ENCODE measurements around the gene CCT6A.

The CCT6A gene

GRCh38 chr7:56083150-56083785 is 31.7 kb downstream of the CCT6A start:
- CTCF ChIA-PET, result interaction anchor here (0.6 kb wide), 1 partner anchor 8 kb away, joined by 3 read pairs; no protein-coding TSS in a partner anchor
- no peak overlapping the region for H3K27ac ChIP-seq (ENCODE audit: extremely low read depth, low read depth, low read length)
- POLR2A ChIA-PET, result interaction anchor here (0.6 to 1.4 kb wide), 2 partner anchors 32 to 57 kb away, joined by 4 read pairs; partner anchors contain the start of genes CCT6A and PSPH

GRCh38 chr7:56086761-56087160 is 35.2 kb downstream of the CCT6A start:
- ChIA-PET CTCF (interaction anchor here (0.7 to 0.9 kb wide), 2 partner anchors 12 to 20 kb away, joined by 3 read pairs; no protein-coding TSS in a partner anchor), POLR2A (no interaction called here)
- Histone ChIP-seq H3K4me3 (ENCODE audit: low read depth, low read length) (no peak overlapping the region), H3K27ac (ENCODE audit: extremely low read depth, low read depth, low read length) (no peak overlapping the region), H3K4me1 (ENCODE audit: control insufficient read depth, insufficient read depth, low read length) (no peaks in the 10 kb centered on the region), H3K9me3 (ENCODE audit: control insufficient read depth, insufficient read depth, low read depth, low read length) (no peaks in the 10 kb centered on the region), H3K36me3 (ENCODE audit: control insufficient read depth in 2 of 2, insufficient read depth in 1 of 2, low read length in 2 of 2) (peaks cover 2 to 3% of the 10 kb centered on the region in 2 experiments; a peak in 2 of 3 replicates)
- TF ChIP-seq ZNF112 (tag by site-specific recombination; IDR thresholded peaks at IDR 0.05), result no peak
- TF ChIP-seq, protein P1, sequence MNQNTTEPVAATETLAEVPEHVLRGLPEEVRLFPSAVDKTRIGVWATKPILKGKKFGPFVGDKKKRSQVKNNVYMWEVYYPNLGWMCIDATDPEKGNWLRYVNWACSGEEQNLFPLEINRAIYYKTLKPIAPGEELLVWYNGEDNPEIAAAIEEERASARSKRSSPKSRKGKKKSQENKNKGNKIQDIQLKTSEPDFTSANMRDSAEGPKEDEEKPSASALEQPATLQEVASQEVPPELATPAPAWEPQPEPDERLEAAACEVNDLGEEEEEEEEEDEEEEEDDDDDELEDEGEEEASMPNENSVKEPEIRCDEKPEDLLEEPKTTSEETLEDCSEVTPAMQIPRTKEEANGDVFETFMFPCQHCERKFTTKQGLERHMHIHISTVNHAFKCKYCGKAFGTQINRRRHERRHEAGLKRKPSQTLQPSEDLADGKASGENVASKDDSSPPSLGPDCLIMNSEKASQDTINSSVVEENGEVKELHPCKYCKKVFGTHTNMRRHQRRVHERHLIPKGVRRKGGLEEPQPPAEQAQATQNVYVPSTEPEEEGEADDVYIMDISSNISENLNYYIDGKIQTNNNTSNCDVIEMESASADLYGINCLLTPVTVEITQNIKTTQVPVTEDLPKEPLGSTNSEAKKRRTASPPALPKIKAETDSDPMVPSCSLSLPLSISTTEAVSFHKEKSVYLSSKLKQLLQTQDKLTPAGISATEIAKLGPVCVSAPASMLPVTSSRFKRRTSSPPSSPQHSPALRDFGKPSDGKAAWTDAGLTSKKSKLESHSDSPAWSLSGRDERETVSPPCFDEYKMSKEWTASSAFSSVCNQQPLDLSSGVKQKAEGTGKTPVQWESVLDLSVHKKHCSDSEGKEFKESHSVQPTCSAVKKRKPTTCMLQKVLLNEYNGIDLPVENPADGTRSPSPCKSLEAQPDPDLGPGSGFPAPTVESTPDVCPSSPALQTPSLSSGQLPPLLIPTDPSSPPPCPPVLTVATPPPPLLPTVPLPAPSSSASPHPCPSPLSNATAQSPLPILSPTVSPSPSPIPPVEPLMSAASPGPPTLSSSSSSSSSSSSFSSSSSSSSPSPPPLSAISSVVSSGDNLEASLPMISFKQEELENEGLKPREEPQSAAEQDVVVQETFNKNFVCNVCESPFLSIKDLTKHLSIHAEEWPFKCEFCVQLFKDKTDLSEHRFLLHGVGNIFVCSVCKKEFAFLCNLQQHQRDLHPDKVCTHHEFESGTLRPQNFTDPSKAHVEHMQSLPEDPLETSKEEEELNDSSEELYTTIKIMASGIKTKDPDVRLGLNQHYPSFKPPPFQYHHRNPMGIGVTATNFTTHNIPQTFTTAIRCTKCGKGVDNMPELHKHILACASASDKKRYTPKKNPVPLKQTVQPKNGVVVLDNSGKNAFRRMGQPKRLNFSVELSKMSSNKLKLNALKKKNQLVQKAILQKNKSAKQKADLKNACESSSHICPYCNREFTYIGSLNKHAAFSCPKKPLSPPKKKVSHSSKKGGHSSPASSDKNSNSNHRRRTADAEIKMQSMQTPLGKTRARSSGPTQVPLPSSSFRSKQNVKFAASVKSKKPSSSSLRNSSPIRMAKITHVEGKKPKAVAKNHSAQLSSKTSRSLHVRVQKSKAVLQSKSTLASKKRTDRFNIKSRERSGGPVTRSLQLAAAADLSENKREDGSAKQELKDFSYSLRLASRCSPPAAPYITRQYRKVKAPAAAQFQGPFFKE (tag by site-specific recombination; IDR thresholded peaks at IDR 0.05; ENCODE audit: borderline replicate concordance), result no peak
- no peak for TF ChIP-seq REPIN1 (tag by site-specific recombination; IDR thresholded peaks at IDR 0.05; ENCODE audit: low read depth)
- TF ChIP-seq ZNF585B (tag by site-specific recombination; IDR thresholded peaks at IDR 0.05), result no peak
- no peak for TF ChIP-seq ZNF211 (tag by site-specific recombination; IDR thresholded peaks at IDR 0.05; ENCODE audit: low read depth)
- TF ChIP-seq ZNF791 (tag by site-specific recombination; IDR thresholded peaks at IDR 0.05), result no peak
- TF ChIP-seq ZNF785 (tag by site-specific recombination; IDR thresholded peaks at IDR 0.05), result no peak
- no peak for TF ChIP-seq ZSCAN23 (tag by site-specific recombination; IDR thresholded peaks at IDR 0.05)
- no peak for TF ChIP-seq ZEB2 (tag by site-specific recombination; IDR thresholded peaks at IDR 0.05)
- TF ChIP-seq HOXD13 (CRISPR knock-in tag; IDR thresholded peaks at IDR 0.05; ENCODE audit: borderline replicate concordance), result no peak
- no peak for TF ChIP-seq ZNF837 (tag by site-specific recombination; IDR thresholded peaks at IDR 0.05)
- no peak for TF ChIP-seq ZNF324 (tag by site-specific recombination; IDR thresholded peaks at IDR 0.05)
- no peak for TF ChIP-seq KLF16 (tag by site-specific recombination; IDR thresholded peaks at IDR 0.05)
- TF ChIP-seq ZNF560 (tag by site-specific recombination; IDR thresholded peaks at IDR 0.05; ENCODE audit: borderline replicate concordance), result no peak
- TF ChIP-seq GLIS1 (tag by site-specific recombination; IDR thresholded peaks at IDR 0.05), result no peak

More at GRCh38 chr7:56083150-56083785, 31.7 kb downstream of the CCT6A start:
- TF ChIP-seq SCRT2 (tag by site-specific recombination; IDR thresholded peaks at IDR 0.05), result peak; percentile 49; the same call in 1 of the 2 replicates
- no peak for TF ChIP-seq ZNF19 (tag by site-specific recombination; IDR thresholded peaks at IDR 0.05; ENCODE audit: low read depth)
- TF ChIP-seq KLF1 (tag by site-specific recombination; IDR thresholded peaks at IDR 0.05), result peak; percentile 94
- TF ChIP-seq, protein P2, sequence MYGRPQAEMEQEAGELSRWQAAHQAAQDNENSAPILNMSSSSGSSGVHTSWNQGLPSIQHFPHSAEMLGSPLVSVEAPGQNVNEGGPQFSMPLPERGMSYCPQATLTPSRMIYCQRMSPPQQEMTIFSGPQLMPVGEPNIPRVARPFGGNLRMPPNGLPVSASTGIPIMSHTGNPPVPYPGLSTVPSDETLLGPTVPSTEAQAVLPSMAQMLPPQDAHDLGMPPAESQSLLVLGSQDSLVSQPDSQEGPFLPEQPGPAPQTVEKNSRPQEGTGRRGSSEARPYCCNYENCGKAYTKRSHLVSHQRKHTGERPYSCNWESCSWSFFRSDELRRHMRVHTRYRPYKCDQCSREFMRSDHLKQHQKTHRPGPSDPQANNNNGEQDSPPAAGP (tag by site-specific recombination; IDR thresholded peaks at IDR 0.05), result 0 out of 2 replicates have a peak, but pooled peaks have one; percentile 41
- TF ChIP-seq FEZF1 (tag by site-specific recombination; IDR thresholded peaks at IDR 0.05), result no peak
- no peak for TF ChIP-seq ZNF184 (tag by site-specific recombination; IDR thresholded peaks at IDR 0.05)
- peaks cover 3 to 17% of the 10 kb centered on the region in 2 experiments; a peak in 2 of 3 replicates for H3K36me3 ChIP-seq (ENCODE audit: control insufficient read depth in 2 of 2, insufficient read depth in 1 of 2, low read length in 2 of 2)
- no peaks in the 10 kb centered on the region for H3K4me1 ChIP-seq (ENCODE audit: control insufficient read depth, insufficient read depth, low read length)
- H3K4me3 ChIP-seq (ENCODE audit: low read depth, low read length), result no peak overlapping the region
- no peaks in the 10 kb centered on the region for H3K9me3 ChIP-seq (ENCODE audit: control insufficient read depth, insufficient read depth, low read depth, low read length)
